GM18505 (cell line): Measurements from ENCODE around the gene HLX.

Source experiments
- ATAC-seq: cut with Tn5 transposase; IDR thresholded peaks from one replicate; pipeline ENCODE4 v1.9.1; 2021; ENCODE audit not compliant: unreplicated experiment
- POLR2A ChIP-seq: IDR thresholded peaks from 4 replicates; pipeline ENCODE4 v1.6.1; 2011; ENCODE audit warnings: borderline replicate concordance; ENCODE audit not compliant: insufficient read depth, insufficient read length; ENCODE audit errors: extremely low read depth

Gene HLX

GRCh38 chr1:220879076-220879508 is at the start of gene HLX:
Gene HLX (plus strand): TSS chr1:220879443. CDS start chr1:220879858, 415 bp downstream.
- TF ChIP-seq POLR2A = no peak
- ATAC-seq = peak; percentile 44

GRCh38 chr1:220833436-220833835 is 45.8 kb upstream of the HLX start:
- no peak for ATAC-seq
- no peak for TF ChIP-seq POLR2A

- no peak for ATAC-seq
Observed at GRCh38 chr1:220834155-220834870, 44.9 kb upstream of the HLX start.

GRCh38 chr1:220838578-220838977 is 40.7 kb upstream of the HLX start:
- ATAC-seq = no peak
- TF ChIP-seq POLR2A = no peak

More at GRCh38 chr1:220834155-220834870, 44.9 kb upstream of the HLX start:
- TF ChIP-seq POLR2A = no peak

- no peak for TF ChIP-seq POLR2A
- ATAC-seq = no peak
Observed at GRCh38 chr1:220839474-220839873, 39.8 kb upstream of the HLX start.

GRCh38 chr1:220841293-220841692 is 38.0 kb upstream of the HLX start:
- no peak for TF ChIP-seq POLR2A
- no peak for ATAC-seq

- TF ChIP-seq POLR2A = no peak
- no peak for ATAC-seq
Observed at GRCh38 chr1:220843481-220844011, 35.7 kb upstream of the HLX start.

GRCh38 chr1:220852408-220852807 is 26.8 kb upstream of the HLX start:
- ATAC-seq = no peak
- TF ChIP-seq POLR2A = no peak

GRCh38 chr1:220872296-220872695 is 6.9 kb upstream of the HLX start:
- no peak for TF ChIP-seq POLR2A
- no peak for ATAC-seq

GRCh38 chr1:220873087-220873486 is 6.2 kb upstream of the HLX start:
- no peak for TF ChIP-seq POLR2A
- no peak for ATAC-seq

GRCh38 chr1:220873868-220874655 is 5.2 kb upstream of the HLX start:
- no peak for ATAC-seq

GRCh38 chr1:220875260-220875659 is 4.0 kb upstream of the HLX start:
- ATAC-seq = no peak
- TF ChIP-seq POLR2A = no peak

More at GRCh38 chr1:220873868-220874655, 5.2 kb upstream of the HLX start:
- no peak for TF ChIP-seq POLR2A

GRCh38 chr1:220876511-220877376 is 2.5 kb upstream of the HLX start:
- ATAC-seq = no peak
- no peak for TF ChIP-seq POLR2A
